H9 (cell line): Measurements from ENCODE around the gene STXBP1. TPM values are rescaled to one million over a fixed set of nuclear protein-coding genes. Genes with fewer than 3 reads are reported as not detected.

Source experiments
- DNase-seq: peaks from one replicate; pipeline ENCODE4 v3.0.0-alpha.2; 2017
- H2AFZ ChIP-seq: one replicate; pipeline ENCODE4 v1.6.1; 2013; ENCODE audit warnings: mild to moderate bottlenecking, low read length, control low read depth, moderate library complexity
- H2AK5ac ChIP-seq: 2 replicates; pipeline ENCODE4 v1.6.1; 2013; ENCODE audit warnings: low read length, control low read depth, mixed read lengths; ENCODE audit not compliant: insufficient read length
- H2BK120ac ChIP-seq: one replicate; pipeline ENCODE4 v1.6.1; 2013; ENCODE audit warnings: low read depth, mild to moderate bottlenecking, low read length, control low read depth, inconsistent platforms; ENCODE audit not compliant: poor library complexity, severe bottlenecking
- H2BK12ac ChIP-seq: 2 replicates; pipeline ENCODE4 v1.6.1; 2013; ENCODE audit warnings: low read length, control low read depth, mixed read lengths, low read depth; ENCODE audit not compliant: insufficient read length
- H2BK15ac ChIP-seq: 2 replicates; pipeline ENCODE4 v1.6.1; 2013; ENCODE audit warnings: low read depth, low read length, control low read depth
- H2BK20ac ChIP-seq: one replicate; pipeline ENCODE4 v1.6.1; 2013; ENCODE audit warnings: low read depth, mild to moderate bottlenecking, low read length, control low read depth, inconsistent platforms; ENCODE audit not compliant: poor library complexity, severe bottlenecking
- H2BK5ac ChIP-seq: 2 replicates; pipeline ENCODE4 v1.6.1; 2013; ENCODE audit warnings: low read length, control low read depth, mixed read lengths; ENCODE audit not compliant: insufficient read length
- H3K14ac ChIP-seq: 2 replicates; pipeline ENCODE4 v1.6.1; 2013; ENCODE audit warnings: low read length, control low read depth; ENCODE audit not compliant: insufficient read depth
- H3K18ac ChIP-seq: 2 replicates; pipeline ENCODE4 v1.6.1; 2013; ENCODE audit warnings: low read depth, mild to moderate bottlenecking, mixed read lengths, low read length, control low read depth; ENCODE audit not compliant: insufficient read length
- H3K23ac ChIP-seq: 2 replicates; pipeline ENCODE4 v1.6.1; 2013; ENCODE audit warnings: low read length, control low read depth, mixed read lengths, low read depth; ENCODE audit not compliant: insufficient read length
- H3K23me2 ChIP-seq: 2 replicates; pipeline ENCODE4 v1.6.1; 2013; ENCODE audit warnings: low read depth, mild to moderate bottlenecking, mixed read lengths, low read length, control low read depth; ENCODE audit not compliant: insufficient read length, poor library complexity, severe bottlenecking
- H3K27ac ChIP-seq: 2 replicates; pipeline ENCODE4 v1.5.1; 2013; ENCODE audit warnings: low read length, control low read depth, mixed read lengths, low read depth; ENCODE audit not compliant: insufficient read length
- H3K27me3 ChIP-seq: 2 replicates; pipeline ENCODE4 v1.6.1; 2013; ENCODE audit warnings: low read length, control low read depth, inconsistent platforms; ENCODE audit not compliant: insufficient read depth
- H3K4ac ChIP-seq: 2 replicates; pipeline ENCODE4 v1.6.1; 2013; ENCODE audit warnings: low read depth, mild to moderate bottlenecking, control low read depth, inconsistent platforms, low read length, moderate library complexity
- H3K4me1 ChIP-seq: 2 replicates; pipeline ENCODE4 v1.6.1; 2013; ENCODE audit warnings: low read length, control low read depth, inconsistent platforms; ENCODE audit not compliant: insufficient read depth
- H3K4me2 ChIP-seq: 2 replicates; pipeline ENCODE4 v1.6.1; 2013; ENCODE audit warnings: low read length, control low read depth, mixed read lengths; ENCODE audit not compliant: insufficient read length, insufficient read depth
- H3K56ac ChIP-seq: 2 replicates; pipeline ENCODE4 v1.6.1; 2013; ENCODE audit warnings: low read depth, mild to moderate bottlenecking, mixed read lengths, low read length, control low read depth; ENCODE audit not compliant: insufficient read length
- H3K79me1 ChIP-seq: 2 replicates; pipeline ENCODE4 v1.6.1; 2013; ENCODE audit warnings: low read depth, mild to moderate bottlenecking, moderate library complexity, low read length, control low read depth, inconsistent platforms; ENCODE audit not compliant: insufficient read depth, poor library complexity, severe bottlenecking
- H3K79me2 ChIP-seq: 2 replicates; pipeline ENCODE4 v1.6.1; 2013; ENCODE audit warnings: low read length, control low read depth, inconsistent platforms; ENCODE audit not compliant: insufficient read depth
- H3K9ac ChIP-seq: 2 replicates; pipeline ENCODE4 v1.6.1; 2013; ENCODE audit warnings: low read length, control low read depth, mixed read lengths; ENCODE audit not compliant: insufficient read length; ENCODE audit errors: extremely low read depth
- H3K9me3 ChIP-seq: one replicate; pipeline ENCODE4 v1.6.1; 2013; ENCODE audit warnings: low read depth, low read length, inconsistent platforms; ENCODE audit not compliant: control insufficient read depth
- H3T11ph ChIP-seq: one replicate; pipeline ENCODE4 v1.6.1; 2013; ENCODE audit warnings: mild to moderate bottlenecking, low read length, control low read depth, inconsistent platforms
- H4K20me1 ChIP-seq: one replicate; pipeline ENCODE4 v1.6.1; 2013; ENCODE audit not compliant: control insufficient read depth, insufficient read length, insufficient read depth
- H4K5ac ChIP-seq: 2 replicates; pipeline ENCODE4 v1.6.1; 2013; ENCODE audit warnings: low read depth, mild to moderate bottlenecking, mixed read lengths, low read length, control low read depth; ENCODE audit not compliant: insufficient read length
- H4K8ac ChIP-seq: replicated peaks from 2 replicates; pipeline ENCODE4 v1.6.1; 2013; ENCODE audit warnings: low read length, control low read depth, mixed read lengths, low read depth; ENCODE audit not compliant: insufficient read length
- H4K91ac ChIP-seq: 2 replicates; pipeline ENCODE4 v1.6.1; 2013; ENCODE audit warnings: low read depth, mild to moderate bottlenecking, moderate library complexity, mixed read lengths, low read length, control low read depth; ENCODE audit not compliant: insufficient read length
- H3K27ac Mint-ChIP-seq, 3 experiments: 2 replicates in 2 of 3; 3 replicates in 1 of 3; pipeline ENCODE4 v1.8.0; 2020 to 2021; ENCODE audit warnings: mixed read lengths in 3 of 3, mild to moderate bottlenecking in 1 of 3, moderate library complexity in 1 of 3
- H3K27me3 Mint-ChIP-seq: 2 replicates; pipeline ENCODE4 v1.8.0; 2021; ENCODE audit warnings: low read depth, mild to moderate bottlenecking, moderate library complexity, mixed read lengths
- H3K36me3 Mint-ChIP-seq, 3 experiments: 2 replicates in 2 of 3; 3 replicates in 1 of 3; pipeline ENCODE4 v1.8.0; 2020 to 2021; ENCODE audit warnings: low read depth in 3 of 3, mixed read lengths in 3 of 3; ENCODE audit not compliant: insufficient read depth in 1 of 3
- H3K4me1 Mint-ChIP-seq, 2 experiments: 2 replicates each; pipeline ENCODE4 v1.8.0; 2020; ENCODE audit warnings: mixed read lengths in 2 of 2
- H3K4me3 Mint-ChIP-seq, 2 experiments: 2 replicates in 1 of 2; 3 replicates in 1 of 2; pipeline ENCODE4 v1.8.0; 2020 to 2021; ENCODE audit warnings: mild to moderate bottlenecking in 2 of 2, mixed read lengths in 2 of 2, moderate library complexity in 1 of 2
- H3K9me3 Mint-ChIP-seq, 2 experiments: 2 replicates in 1 of 2; 3 replicates in 1 of 2; pipeline ENCODE4 v1.8.0; 2020; ENCODE audit warnings: mild to moderate bottlenecking in 2 of 2, mixed read lengths in 2 of 2, moderate library complexity in 1 of 2
- WGBS: extraction: QIAGEN DNeasy Blood & Tissue Kit; methylation state at CpG from one replicate; pipeline ENCODE4 v1.1.7; 2013; ENCODE audit warnings: missing lambda C conversion rate, low lambda C conversion rate, mixed read lengths; ENCODE audit not compliant: insufficient read length; ENCODE audit errors: extremely low coverage; 5-methylcytosine and 5-hydroxymethylcytosine counted together
- total RNA-seq: library from RNA; stranded (reverse); gene quantifications from 2 replicates; pipeline ENCODE4 v1.2.1, GENCODE V29; 2021
- TF ChIP-seq, protein P1 (sequence below): fragments of 200-600 bp; sonication (generic); conservative IDR thresholded peaks from 3 replicates; pipeline ENCODE4 v1.8.0; 2021; ENCODE audit warnings: antibody characterized with exemption, mild to moderate bottlenecking

STXBP1 gene
- total RNA-seq, 1 experiment from 2014 or later: 22.3 TPM

DNA sequence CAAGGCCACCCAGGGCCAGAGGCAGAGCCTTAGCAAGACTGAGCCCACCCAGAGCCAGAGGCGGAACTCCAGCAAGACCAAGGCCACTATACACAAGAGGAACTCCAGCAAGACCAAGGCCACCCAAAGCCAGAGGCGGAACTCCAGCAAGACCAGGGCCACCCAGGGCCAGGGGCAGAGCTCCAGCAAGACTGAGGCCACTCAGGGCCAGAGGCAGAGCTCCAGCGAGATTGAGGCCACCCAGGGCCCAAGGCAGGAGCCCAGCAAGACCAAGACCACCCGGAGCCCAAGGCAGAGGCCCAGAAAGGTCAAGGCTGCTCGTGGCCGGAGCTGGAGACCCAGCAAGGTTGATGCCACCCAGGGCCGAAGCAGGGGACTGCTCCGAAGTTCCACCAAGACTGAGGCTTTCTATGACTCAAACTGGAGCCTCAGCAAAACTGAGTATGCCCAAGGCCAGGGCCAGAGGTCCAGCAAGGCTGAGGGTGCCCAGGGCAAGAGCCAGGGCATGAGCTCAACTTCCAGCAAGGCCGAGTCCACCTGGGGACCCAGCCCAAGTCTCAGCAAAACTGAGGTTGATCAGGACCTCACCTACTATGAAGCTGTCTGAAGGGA, 118.8 kb downstream of the STXBP1 start:
- H4K5ac ChIP-seq: no peak overlapping the region

More for the DNA sequence above, 118.8 kb downstream of the STXBP1 start:
- no CpG with 5 or more reads among the region's 9 CpGs for WGBS
- Histone ChIP-seq H4K20me1 (no peaks in the 10 kb centered on the region), H3K23ac (no peak overlapping the region), H3K9me3 (no peaks in the 10 kb centered on the region), H3K27ac (no peak overlapping the region), H3K9ac (no peak overlapping the region), H3K18ac (no peak overlapping the region), H3T11ph (no peak overlapping the region), H2BK120ac (no peak overlapping the region), H3K4me1 (no peaks in the 10 kb centered on the region), H3K79me2 (no peaks in the 10 kb centered on the region), H2BK15ac (no peak overlapping the region), H2BK20ac (no peak overlapping the region), H2AK5ac (no peak overlapping the region), H3K4me2 (no peak overlapping the region), H3K56ac (no peak overlapping the region), H4K8ac (no peak overlapping the region), H3K4ac (no peak overlapping the region), H2BK12ac (no peak overlapping the region), H3K23me2 (no peaks in the 10 kb centered on the region), H4K91ac (no peak overlapping the region), H2AFZ (no peak overlapping the region), H3K27me3 (no peaks in the 10 kb centered on the region), H2BK5ac (no peak overlapping the region), H3K79me1 (no peaks in the 10 kb centered on the region), H3K14ac (no peak overlapping the region)
- Mint-ChIP-seq H3K4me1 (peaks cover 9 to 10% of the 10 kb centered on the region in 2 experiments), H3K4me3 (no peak overlapping the region; a peak in 1 of 5 replicates), H3K9me3 (no peaks in the 10 kb centered on the region), H3K36me3 (no peaks in the 10 kb centered on the region; a peak in 1 of 7 replicates), H3K27me3 (peaks cover 2% of the 10 kb centered on the region; the same call in 1 of the 2 replicates), H3K27ac (peak overlapping the region in 2 of 3 experiments; percentile 31 to 34; a peak in 1 of 7 replicates)
- no peak for DNase-seq
- TF ChIP-seq, protein P1, sequence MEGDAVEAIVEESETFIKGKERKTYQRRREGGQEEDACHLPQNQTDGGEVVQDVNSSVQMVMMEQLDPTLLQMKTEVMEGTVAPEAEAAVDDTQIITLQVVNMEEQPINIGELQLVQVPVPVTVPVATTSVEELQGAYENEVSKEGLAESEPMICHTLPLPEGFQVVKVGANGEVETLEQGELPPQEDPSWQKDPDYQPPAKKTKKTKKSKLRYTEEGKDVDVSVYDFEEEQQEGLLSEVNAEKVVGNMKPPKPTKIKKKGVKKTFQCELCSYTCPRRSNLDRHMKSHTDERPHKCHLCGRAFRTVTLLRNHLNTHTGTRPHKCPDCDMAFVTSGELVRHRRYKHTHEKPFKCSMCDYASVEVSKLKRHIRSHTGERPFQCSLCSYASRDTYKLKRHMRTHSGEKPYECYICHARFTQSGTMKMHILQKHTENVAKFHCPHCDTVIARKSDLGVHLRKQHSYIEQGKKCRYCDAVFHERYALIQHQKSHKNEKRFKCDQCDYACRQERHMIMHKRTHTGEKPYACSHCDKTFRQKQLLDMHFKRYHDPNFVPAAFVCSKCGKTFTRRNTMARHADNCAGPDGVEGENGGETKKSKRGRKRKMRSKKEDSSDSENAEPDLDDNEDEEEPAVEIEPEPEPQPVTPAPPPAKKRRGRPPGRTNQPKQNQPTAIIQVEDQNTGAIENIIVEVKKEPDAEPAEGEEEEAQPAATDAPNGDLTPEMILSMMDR: no peak
